HG03064 (cell line): ENCODE results near the gene PLCXD3.

ENCODE experiments used
- ATAC-seq: cut with Tn5 transposase; IDR thresholded peaks from one replicate; pipeline ENCODE4 v1.9.1; 2021; ENCODE audit warnings: low read depth; ENCODE audit not compliant: unreplicated experiment

PLCXD3 gene, protein sequence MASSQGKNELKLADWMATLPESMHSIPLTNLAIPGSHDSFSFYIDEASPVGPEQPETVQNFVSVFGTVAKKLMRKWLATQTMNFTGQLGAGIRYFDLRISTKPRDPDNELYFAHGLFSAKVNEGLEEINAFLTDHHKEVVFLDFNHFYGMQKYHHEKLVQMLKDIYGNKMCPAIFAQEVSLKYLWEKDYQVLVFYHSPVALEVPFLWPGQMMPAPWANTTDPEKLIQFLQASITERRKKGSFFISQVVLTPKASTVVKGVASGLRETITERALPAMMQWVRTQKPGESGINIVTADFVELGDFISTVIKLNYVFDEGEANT

DNA sequence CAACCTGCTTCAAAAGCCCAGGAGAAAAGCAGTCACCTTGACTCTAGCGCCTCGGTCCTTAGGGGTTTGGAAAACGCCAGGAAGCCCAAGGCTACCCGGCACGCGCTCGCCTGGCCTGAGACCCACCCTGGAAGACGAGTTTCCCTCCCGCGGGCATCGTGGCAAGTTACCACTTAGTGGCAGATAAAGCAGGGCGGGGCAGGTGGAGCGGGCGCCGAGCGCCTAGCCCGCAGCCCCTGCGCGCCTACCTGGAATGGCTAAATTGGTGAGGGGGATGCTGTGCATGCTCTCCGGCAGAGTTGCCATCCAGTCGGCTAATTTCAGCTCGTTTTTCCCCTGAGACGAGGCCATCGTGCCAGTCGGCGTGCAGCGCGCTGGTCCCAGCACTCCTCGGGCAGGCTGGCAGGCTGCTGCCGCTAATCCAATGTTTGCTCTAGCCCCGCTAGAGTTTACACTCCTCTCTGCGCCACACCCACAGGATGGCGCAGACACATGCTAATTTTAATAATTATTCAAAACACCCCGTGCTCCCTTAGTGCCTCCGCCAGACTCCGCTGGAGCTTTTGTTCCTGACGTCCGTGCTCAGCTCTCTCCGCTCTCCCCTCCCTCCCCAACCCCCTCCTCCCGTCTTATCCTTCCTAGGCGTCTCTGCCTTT is at the start of gene PLCXD3:
Gene PLCXD3 (minus strand): TSS at position 426 of the 656 bp plus-strand sequence. CDS start 75 bp downstream, at position 351.
- ATAC-seq: no peak

DNA sequence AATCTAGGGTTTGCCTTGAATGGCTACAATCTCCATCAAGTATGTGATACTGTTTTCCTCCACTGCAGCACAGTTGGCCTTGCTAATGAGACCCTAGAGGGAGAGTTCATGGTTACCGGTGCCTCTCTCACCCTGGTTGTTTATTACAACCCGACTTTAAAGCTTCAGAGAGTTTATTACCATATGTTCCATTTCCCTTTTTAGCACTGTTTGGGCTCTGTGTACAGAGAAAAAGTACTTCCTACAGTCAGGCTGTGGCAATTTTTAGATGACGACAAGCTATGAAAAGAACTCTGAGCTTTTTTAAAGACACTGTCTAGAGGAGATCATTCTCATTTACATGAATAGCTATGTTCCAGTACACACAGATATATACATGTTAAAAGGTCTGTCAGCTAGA is 48.8 kb upstream of the PLCXD3 start:
- no peak for ATAC-seq

DNA sequence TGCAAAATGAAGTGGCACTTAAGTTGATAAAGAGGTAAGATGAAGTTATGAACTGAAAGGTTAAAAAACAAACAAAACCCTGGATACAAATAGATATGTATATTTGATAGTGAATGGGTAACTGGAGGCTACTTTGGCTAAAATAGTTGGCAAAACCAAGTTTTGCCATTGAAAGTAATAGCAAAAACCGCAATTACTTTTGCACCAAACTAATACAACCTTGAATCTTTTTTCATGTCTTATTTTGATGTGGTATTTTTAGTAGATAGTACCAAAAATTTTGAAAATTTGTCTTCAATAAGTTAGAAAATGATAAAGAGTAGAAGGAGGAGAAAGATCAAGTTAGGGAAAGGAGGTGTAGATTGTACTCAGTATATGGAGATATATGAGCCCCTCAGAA is 47.9 kb upstream of the PLCXD3 start:
- no peak for ATAC-seq

DNA sequence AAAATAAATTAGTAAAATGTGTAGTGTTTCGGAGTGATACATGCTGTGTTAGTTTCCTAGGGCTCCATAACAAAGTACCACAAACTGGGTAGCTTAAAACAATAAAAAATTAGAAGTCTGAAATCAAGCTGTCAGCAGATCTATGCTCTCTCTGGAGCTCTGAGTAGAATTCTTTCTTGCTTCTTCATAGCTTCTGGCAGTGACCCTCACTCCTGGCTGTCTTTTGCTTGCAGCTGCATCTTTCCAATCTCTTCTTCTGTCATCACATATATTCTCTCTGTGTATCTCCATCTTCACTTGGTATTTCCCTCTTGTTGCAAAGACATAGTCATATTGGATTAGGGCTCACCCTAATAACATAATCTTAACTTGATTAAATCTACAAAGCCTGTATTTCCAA is 37.6 kb upstream of the PLCXD3 start:
- ATAC-seq: no peak

DNA sequence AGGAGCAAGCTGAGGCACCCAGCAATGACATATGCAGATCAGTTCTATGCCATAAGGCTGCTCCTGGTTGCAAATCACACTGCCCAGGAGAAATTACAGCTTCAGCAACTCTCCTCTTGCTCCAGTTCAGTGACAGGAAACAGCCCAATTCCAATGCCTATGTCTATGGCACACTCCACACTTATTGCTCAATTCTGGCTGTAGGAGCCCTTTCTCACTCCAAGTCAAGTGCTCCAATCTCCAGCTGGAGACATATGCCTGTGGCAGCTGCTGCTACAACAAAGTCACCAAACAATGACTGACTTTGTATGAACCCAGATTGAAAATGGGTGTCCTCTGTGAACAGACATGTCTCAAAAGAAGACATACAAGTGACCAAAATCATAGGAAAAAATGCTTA is 31.8 kb upstream of the PLCXD3 start:
- ATAC-seq: no peak

DNA sequence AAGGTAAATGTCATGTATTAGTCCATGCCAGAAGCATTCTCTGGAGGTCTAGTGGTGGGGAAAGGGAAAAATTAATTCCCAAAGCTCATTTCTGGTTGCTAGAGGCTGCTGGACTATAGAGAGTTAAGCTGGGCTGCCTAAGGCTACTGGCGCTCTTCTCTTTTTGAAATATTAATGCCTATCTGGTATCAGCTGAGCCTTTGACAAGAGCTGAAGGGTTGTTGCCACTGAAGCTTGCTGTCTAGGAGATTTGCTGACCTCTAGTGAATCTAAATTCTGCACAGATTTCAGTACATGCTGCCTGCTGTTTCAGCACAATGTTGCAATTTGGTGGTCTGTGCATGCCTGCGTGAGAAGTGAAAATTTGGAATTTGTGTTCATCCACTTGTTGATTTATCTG is 29.1 kb upstream of the PLCXD3 start:
- no peak for ATAC-seq

DNA sequence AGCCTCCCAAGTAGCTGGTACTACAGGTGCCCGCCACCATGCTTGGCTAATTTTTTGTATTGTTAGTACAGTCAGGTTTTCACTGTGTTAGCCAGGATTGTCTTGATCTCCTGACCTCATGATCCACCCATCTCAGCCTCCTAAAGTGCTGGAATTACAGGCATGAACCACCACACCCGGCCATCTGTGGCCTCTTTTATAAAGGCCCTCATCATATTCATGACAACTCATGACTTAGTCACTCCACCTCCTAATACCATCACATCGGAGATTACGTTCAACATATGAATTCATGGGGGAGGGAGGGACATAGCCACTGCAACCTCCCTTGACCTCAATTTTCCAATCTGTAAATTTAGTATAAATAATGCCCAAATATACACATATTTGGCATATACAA is 27.2 kb upstream of the PLCXD3 start:
- ATAC-seq: no peak

DNA sequence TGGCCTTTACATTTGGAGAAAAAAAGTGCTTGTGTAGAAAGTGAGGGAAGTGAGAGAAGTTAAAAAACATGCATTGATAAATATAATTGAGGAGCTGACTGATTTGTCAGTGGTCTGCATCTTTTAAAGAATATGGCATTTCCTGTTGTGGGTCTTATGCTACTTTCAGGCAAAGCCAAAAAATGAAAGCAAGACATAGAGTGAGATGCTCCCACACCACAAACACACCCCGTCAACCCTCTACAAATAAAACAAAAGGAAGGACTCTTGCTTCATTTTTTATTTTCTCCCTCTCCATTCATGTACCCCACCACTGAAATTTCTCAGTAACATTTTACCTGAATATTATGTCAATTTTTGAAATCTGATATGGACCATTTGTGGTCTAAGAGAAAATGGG is 22.1 kb upstream of the PLCXD3 start:
- no peak for ATAC-seq

DNA sequence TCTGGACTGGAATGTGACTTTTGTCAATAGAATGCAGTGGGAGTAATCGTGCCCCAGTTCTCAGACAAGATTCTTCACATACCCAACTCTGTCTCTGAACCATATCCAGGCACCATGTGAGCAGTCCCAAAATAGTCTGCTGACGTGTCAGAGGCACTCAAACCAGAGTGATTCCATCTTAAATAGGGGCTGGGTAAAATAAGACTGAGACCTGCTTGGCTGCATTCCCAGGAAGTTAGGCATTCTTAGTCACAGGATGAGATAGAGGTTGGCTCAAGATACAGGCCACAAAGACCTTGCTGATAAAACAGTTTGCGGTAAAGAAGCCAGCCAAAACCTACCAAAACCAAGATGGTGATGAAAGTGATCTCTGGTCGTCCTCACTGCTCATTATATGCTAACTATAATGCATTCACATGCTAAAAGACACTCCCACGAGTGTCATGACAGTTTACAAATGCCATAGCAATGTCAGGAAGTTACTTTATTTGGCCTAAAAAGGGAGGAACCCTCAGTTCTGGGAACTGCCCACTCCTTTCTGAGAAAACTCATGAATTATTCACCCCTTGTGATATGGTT is 16.9 kb upstream of the PLCXD3 start:
- ATAC-seq: no peak

DNA sequence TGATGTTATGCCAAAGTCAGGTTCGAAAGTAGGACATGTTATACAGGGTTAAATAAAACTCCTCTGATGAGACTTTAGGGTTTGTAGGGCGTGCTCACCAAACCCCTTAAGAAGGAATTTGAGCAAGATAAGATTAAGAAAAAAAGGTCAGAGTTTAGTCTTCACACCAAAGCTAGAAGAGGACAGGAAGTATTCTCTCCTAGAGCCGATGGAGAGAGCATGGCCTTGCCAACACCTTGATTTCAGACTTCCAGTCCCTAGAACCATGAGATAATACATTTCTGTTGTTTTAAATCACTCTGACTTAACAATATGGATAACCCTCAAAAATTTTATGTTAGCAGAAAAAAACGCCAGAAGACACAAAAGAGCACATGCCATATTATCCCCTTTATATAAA is 16.3 kb upstream of the PLCXD3 start:
- ATAC-seq: no peak

DNA sequence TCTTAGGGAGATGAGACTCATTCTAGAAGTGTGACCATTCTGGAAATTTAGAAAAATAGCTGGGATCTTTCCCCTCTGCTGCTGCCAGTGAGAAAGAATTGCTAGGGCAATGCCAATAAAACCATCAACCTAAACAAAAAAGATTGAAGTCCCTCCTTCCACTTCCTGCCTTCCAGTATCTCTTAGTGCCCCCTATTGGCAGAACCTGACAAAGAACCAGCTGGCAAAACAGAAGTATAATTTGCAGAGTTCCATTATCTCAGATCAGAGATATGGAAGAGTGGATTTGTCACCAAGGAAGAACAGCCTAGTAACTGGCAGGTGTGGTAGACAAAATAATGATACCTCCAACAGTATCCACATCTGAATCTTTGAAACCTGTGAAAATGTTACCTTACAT is 13.8 kb upstream of the PLCXD3 start:
- no peak for ATAC-seq

DNA sequence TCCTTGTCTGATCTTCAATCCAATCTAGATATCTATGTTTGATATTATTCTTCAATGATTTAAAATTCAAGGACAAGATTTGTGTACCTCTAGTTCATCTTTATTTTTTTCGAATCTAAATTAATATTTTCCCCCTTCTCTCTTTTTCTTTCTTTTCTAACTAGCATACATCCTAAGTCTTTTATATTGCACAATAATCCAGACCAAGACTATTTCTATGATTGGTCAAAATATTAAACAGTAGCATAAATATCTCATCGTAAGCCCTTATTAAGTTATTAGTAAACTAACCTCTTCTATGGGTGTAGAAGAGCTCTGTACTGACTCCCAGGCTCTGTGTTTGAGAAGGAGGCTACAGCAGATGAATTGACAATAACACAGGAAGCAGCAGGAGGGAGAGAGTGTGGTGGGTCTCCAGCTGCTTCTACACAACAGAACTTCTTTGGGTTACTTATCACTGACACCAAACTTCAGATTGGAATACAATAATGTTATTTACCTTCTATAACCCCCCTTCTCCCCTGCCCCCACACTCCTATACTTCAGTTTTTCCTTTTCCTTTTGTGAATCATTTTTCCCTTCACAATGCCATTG is 11.9 kb upstream of the PLCXD3 start:
- no peak for ATAC-seq

DNA sequence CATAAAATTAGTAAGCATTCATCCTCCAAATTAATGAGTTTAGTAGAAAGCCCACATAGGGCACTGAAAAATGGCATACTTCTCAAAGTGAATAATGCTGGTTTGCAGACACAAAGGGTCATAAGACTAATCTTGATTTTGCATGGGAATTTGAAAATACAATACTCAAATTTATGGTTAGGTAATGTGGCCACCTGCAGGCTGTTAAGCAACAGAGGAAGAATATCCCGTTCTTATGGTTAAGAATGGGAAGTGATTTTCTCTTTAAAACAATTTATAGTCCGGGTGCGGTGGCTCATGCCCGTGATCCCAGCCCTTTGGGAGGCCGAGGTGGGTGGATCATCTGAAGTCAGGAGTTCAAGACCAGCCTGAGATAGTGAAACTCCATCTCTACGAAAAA is 9.4 kb upstream of the PLCXD3 start:
- no peak for ATAC-seq

DNA sequence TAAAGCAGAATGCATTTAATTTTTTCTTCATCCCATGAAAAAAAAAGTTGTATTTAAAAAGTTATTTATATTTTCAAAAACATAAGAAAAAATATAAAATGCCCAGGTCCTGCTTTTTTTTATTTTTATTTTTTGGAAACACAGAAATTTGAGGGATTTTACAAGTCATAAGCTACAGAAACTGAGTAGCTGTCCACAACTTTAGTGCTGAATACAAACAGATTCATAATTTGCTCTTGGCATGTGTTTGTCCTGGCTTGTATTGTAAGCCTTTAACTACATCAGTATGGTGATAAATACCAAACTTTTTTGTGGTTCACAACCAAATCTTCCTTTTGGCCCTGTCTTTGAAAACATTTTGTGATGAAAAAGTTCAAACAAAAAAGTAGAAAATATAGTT is 7.5 kb upstream of the PLCXD3 start:
- no peak for ATAC-seq

DNA sequence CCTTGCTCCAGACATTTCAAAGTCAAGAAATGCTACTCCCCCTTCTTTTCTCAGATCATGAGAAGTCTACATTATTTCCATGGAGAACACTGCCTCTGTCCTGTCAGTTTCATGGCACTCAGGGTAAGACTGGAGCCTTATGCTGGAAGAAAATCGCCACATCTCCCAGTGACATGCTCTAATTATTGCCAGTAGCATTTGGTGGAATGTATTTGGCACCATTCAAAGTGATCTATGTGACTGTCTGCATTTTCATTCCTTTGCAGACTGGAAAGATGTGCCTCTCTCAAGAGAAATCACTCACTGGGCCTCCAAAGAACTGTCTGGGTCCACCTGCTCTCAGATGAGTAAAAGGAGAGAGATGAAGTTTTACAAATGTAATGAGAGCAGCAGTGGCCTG is 840 bp upstream of the PLCXD3 start:
- no peak for ATAC-seq

DNA sequence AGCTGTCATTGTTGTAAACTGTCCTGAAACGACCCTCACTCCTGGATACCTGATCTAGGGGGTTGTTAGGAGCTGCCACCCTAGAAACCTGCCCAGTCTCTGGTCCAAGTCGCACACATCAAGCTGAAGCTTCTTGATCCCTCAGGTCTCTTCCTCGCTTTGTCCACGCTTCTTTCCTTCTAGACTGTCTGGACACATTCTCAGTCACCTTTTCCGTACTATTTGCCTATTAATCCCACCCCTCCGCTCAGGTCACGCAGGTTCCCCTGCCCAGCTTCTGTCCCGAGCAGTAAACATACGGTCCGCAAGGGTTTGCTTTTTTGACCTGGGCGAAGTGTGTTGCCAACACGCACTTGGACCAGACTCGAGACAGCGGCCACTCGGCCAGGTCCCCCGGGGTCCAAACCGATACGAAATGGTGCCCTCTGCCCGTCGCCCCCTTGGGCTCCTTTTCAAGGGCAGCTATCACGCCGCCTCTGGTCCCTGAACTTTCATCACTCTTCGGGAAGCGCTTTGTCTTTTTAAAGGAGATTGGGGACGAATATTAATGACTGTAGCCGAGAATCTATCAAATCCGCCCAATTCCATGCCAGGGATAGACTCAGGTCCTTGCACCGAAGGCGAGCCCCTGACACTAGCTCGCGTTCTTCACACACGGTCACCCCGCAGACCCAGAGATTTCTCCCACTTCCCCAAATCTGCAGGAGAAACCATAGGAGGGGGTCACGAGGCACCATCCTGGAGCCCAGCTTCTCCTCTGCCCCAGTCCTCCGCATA is 814 bp downstream of the PLCXD3 start:
- no peak for ATAC-seq

DNA sequence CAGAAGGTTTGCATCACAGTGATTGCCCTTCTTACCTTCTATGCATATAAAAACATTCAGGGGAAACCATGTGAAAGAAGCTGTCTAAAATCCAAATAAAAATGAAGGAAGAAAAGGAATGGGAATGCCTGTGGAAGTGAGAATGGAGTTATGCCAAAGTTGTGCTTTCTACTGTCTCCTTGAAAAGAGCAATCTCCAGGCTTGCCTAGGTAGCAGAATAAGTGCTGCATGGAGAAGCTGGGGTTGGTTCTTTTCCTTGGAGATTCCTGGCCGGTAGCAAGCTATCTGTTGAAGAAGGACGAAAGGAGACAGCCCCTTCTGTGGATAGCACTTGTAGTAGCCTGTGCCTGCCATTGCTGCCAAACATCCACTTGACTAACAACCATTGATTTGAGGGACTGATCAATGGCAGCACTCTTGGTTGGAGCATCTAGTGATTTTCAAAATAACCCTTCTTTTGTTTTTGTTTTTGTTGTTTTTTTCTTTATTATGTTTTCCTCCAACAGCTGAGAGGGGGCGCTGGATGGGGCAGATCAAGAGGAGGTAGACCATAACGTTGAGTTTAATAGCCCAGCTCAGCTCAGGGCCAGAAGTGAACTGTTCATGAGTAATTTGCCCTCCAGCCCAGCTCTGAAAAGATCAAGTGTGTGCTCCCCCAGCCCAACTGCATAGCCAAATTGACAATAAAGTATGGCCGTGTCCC is 1.6 kb downstream of the PLCXD3 start:
- ATAC-seq: no peak

DNA sequence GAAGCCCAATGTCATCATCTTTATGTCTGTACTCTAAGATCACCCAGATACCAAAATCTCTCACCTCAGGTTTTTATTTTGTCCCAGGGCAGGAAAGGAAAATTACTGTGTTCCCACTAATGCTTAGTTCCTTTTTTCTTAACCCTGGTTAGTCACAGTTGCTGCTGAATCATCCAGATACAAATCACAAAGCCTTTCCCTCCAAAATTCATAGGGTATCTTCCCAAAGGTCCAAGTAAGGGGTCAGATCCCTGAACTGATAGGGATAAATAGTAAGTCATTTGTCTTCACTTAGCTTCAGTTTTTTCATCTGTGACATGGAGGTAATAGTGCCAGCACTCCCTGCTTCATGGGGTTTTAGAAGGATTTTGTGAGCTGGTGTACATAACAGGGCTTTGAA is 2.2 kb downstream of the PLCXD3 start:
- no peak for ATAC-seq

DNA sequence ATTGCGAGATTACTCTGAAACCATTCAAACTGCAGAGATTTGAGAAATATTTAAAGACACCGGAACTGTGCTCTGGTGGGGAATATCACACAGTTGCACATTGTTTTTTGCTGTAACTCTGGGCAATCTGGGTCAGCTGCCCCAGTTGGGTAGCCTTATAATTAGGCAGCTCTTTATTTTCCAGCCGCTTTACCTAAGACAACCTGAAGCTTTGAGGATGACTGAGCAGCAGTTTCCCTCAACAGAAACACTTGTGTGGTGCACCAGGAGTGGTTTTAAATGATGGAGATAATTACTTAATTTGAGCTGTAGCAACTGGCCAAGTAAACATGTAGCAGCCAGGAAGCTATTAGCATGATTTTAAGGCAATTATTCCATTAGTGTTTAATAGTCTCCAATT is 2.9 kb downstream of the PLCXD3 start:
- ATAC-seq: no peak

DNA sequence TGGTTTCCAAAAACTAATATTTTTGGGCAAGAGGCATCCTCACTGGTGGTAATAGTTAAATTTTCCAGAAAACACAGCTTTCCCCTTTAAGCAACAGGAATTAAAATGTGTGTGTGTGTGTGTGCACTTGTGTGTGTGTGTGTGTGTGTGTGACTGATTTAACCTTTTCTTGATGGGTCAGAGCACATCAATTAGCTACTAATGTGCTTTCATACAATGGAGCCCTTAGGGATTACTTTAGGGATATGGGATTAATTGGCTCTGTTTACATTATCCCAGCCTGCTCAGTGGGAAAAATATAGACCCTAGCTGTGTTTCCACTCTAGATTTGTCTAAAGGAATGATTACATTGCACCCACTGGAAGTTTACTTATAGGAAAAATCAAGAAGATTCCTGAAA is 6.5 kb downstream of the PLCXD3 start:
- ATAC-seq: no peak
